ENCODE results near the gene C11orf42. TPM values are rescaled to one million over a fixed set of nuclear protein-coding genes. Genes with fewer than 3 reads are reported as not detected.

The C11orf42 gene
- total RNA-seq, 2 donors from 2014 or later, result not detected

GRCh38 chr11:6216501-6216900 lies 11.1 kb downstream of the C11orf42 start:
- TF ChIP-seq CTCF (conservative IDR thresholded peaks at IDR 0.05), result no peak
- Mint-ChIP-seq H3K4me1 (peaks cover 26% of the 10 kb centered on the region), H3K4me3 (no peak overlapping the region), H3K27me3 (ENCODE audit: insufficient read depth) (no peaks in the 10 kb centered on the region), H3K9me3 (no peaks in the 10 kb centered on the region), H3K27ac (no peak overlapping the region), H3K36me3 (ENCODE audit: low read depth) (peaks cover 42% of the 10 kb centered on the region)
- Histone ChIP-seq H3K27ac (ENCODE audit: low read depth, low read length) (no peak overlapping the region), H3K9ac (ENCODE audit: extremely low read depth, low read length, poor library complexity, severe bottlenecking) (no peak overlapping the region), H3K9me3 (ENCODE audit: control insufficient read depth, low read length) (no peaks in the 10 kb centered on the region), H3K36me3 (ENCODE audit: control insufficient read depth, insufficient read depth, low read length) (peaks cover 91% of the 10 kb centered on the region), H3K4me3 (ENCODE audit: low read length) (no peak overlapping the region), H3K4me1 (ENCODE audit: control insufficient read depth, insufficient read depth, low read length) (peaks cover 22% of the 10 kb centered on the region), H3K27me3 (ENCODE audit: control insufficient read depth, insufficient read depth, low read length, poor library complexity, severe bottlenecking) (no peaks in the 10 kb centered on the region)
- no peak for DNase-seq
- whole genome bisulfite sequencing, 2 experiments (ENCODE audit: insufficient coverage in 1 of 2, insufficient read length in 1 of 2), result 95 to 100% methylated on average over 4 of the region's 4 CpGs

- Histone ChIP-seq H3K9me3 (ENCODE audit: control insufficient read depth, low read length) (no peaks in the 10 kb centered on the region), H3K4me3 (ENCODE audit: low read length) (no peak overlapping the region), H3K36me3 (ENCODE audit: control insufficient read depth, insufficient read depth, low read length) (peaks cover 92% of the 10 kb centered on the region), H3K9ac (ENCODE audit: extremely low read depth, low read length, poor library complexity, severe bottlenecking) (no peak overlapping the region), H3K27ac (ENCODE audit: low read depth, low read length) (no peak overlapping the region), H3K27me3 (ENCODE audit: control insufficient read depth, insufficient read depth, low read length, poor library complexity, severe bottlenecking) (no peaks in the 10 kb centered on the region), H3K4me1 (ENCODE audit: control insufficient read depth, insufficient read depth, low read length) (peaks cover 22% of the 10 kb centered on the region)
- no peak overlapping the region for H3K27ac Mint-ChIP-seq
- H3K27me3 Mint-ChIP-seq (ENCODE audit: insufficient read depth), result no peaks in the 10 kb centered on the region
- peaks cover 26% of the 10 kb centered on the region for H3K4me1 Mint-ChIP-seq
- no peaks in the 10 kb centered on the region for H3K9me3 Mint-ChIP-seq
- no peak for DNase-seq
- WGBS, 2 experiments (ENCODE audit: insufficient coverage in 1 of 2, insufficient read length in 1 of 2), result 84 to 96% methylated on average over 15 to 19 of the region's 19 CpGs
- no peak for TF ChIP-seq CTCF (conservative IDR thresholded peaks at IDR 0.05)
- no peak overlapping the region for H3K4me3 Mint-ChIP-seq
- H3K36me3 Mint-ChIP-seq (ENCODE audit: low read depth), result peaks cover 53% of the 10 kb centered on the region
Observed at GRCh38 chr11:6217722-6218121, 12.4 kb downstream of the C11orf42 start.

- Histone ChIP-seq H3K4me3 (ENCODE audit: low read length) (no peak overlapping the region), H3K27ac (ENCODE audit: low read depth, low read length) (no peak overlapping the region), H3K36me3 (ENCODE audit: control insufficient read depth, insufficient read depth, low read length) (peaks cover 91% of the 10 kb centered on the region), H3K4me1 (ENCODE audit: control insufficient read depth, insufficient read depth, low read length) (peaks cover 22% of the 10 kb centered on the region), H3K9me3 (ENCODE audit: control insufficient read depth, low read length) (no peaks in the 10 kb centered on the region), H3K9ac (ENCODE audit: extremely low read depth, low read length, poor library complexity, severe bottlenecking) (no peak overlapping the region), H3K27me3 (ENCODE audit: control insufficient read depth, insufficient read depth, low read length, poor library complexity, severe bottlenecking) (no peaks in the 10 kb centered on the region)
- no peak for TF ChIP-seq CTCF (conservative IDR thresholded peaks at IDR 0.05)
- peaks cover 26% of the 10 kb centered on the region for H3K4me1 Mint-ChIP-seq
- H3K36me3 Mint-ChIP-seq (ENCODE audit: low read depth), result peaks cover 62% of the 10 kb centered on the region
- no peak for DNase-seq
- no peak overlapping the region for H3K27ac Mint-ChIP-seq
- no peaks in the 10 kb centered on the region for H3K27me3 Mint-ChIP-seq (ENCODE audit: insufficient read depth)
- no peaks in the 10 kb centered on the region for H3K9me3 Mint-ChIP-seq
- no peak overlapping the region for H3K4me3 Mint-ChIP-seq
- 60 to 77% methylated on average over 1 to 2 of the region's 2 CpGs for WGBS, 2 experiments (ENCODE audit: insufficient coverage in 1 of 2, insufficient read length in 1 of 2)
Observed at GRCh38 chr11:6219359-6219758, 14.0 kb downstream of the C11orf42 start.

Measured in endodermal cell (in vitro differentiated cells).